Uterus (tissue), 2 donors: Measurements from ENCODE around the gene KCNK1.

Experiments
- CTCF ChIP-seq, 4 experiments: fragments of 200-600 bp in 2 of 4; fragments of 450-650 bp in 2 of 4; sonication (generic) in 2 of 4; IDR thresholded peaks; one replicate each; pipeline ENCODE4 v1.5.1; 2016 to 2019; ENCODE audit warnings: antibody characterized with exemption in 4 of 4, mild to moderate bottlenecking in 2 of 4, moderate library complexity in 1 of 4
- POLR2A ChIP-seq, 2 donors: fragments of 450-650 bp; IDR thresholded peaks; one replicate each; pipeline ENCODE4 v1.6.1; 2016; ENCODE audit warnings: antibody characterized with exemption in 2 of 2, mild to moderate bottlenecking in 1 of 2, moderate library complexity in 1 of 2

- TF ChIP-seq CTCF (IDR thresholded peaks at IDR 0.05) (no peak), POLR2A (IDR thresholded peaks at IDR 0.05) (no peak)
These were observed 48.8 kb downstream of the KCNK1 start for GRCh38 chr1:233662575-233663304.
